ENCODE measurements around the gene ARHGAP6.

GRCh38 chrX:11089802-11090201 is 575.9 kb downstream of the ARHGAP6 start:
- TF ChIP-seq EP300 (IDR thresholded peaks at IDR 0.05; ENCODE audit: borderline replicate concordance) (no peak), TCF12 (IDR thresholded peaks at IDR 0.05; ENCODE audit: low read depth) (no peak), USF1 (IDR thresholded peaks at IDR 0.05) (no peak), RAD21 (IDR thresholded peaks at IDR 0.05; ENCODE audit: low read depth) (no peak), EGR1 (IDR thresholded peaks at IDR 0.05) (no peak), MAX (IDR thresholded peaks at IDR 0.05) (no peak), REST (IDR thresholded peaks at IDR 0.05; ENCODE audit: low read depth) (no peak), TEAD4 (IDR thresholded peaks at IDR 0.05) (no peak), FOXM1 (IDR thresholded peaks at IDR 0.05; ENCODE audit: borderline replicate concordance, low read depth) (no peak), ZBTB7A (IDR thresholded peaks at IDR 0.05; ENCODE audit: low read depth) (no peak), YY1 (IDR thresholded peaks at IDR 0.05; ENCODE audit: low read depth) (no peak), CREB1 (IDR thresholded peaks at IDR 0.05; ENCODE audit: low read depth) (no peak), NFIC (IDR thresholded peaks at IDR 0.05) (no peak)
